ENCODE measurements around the gene ABLIM2. TPM values are rescaled to one million over a fixed set of nuclear protein-coding genes. Genes with fewer than 3 reads are reported as not detected.

ABLIM2 gene
- total RNA-seq, 4 donors from 2014 or later: 9.2 to 24.0 (median 12.3) TPM

DNA sequence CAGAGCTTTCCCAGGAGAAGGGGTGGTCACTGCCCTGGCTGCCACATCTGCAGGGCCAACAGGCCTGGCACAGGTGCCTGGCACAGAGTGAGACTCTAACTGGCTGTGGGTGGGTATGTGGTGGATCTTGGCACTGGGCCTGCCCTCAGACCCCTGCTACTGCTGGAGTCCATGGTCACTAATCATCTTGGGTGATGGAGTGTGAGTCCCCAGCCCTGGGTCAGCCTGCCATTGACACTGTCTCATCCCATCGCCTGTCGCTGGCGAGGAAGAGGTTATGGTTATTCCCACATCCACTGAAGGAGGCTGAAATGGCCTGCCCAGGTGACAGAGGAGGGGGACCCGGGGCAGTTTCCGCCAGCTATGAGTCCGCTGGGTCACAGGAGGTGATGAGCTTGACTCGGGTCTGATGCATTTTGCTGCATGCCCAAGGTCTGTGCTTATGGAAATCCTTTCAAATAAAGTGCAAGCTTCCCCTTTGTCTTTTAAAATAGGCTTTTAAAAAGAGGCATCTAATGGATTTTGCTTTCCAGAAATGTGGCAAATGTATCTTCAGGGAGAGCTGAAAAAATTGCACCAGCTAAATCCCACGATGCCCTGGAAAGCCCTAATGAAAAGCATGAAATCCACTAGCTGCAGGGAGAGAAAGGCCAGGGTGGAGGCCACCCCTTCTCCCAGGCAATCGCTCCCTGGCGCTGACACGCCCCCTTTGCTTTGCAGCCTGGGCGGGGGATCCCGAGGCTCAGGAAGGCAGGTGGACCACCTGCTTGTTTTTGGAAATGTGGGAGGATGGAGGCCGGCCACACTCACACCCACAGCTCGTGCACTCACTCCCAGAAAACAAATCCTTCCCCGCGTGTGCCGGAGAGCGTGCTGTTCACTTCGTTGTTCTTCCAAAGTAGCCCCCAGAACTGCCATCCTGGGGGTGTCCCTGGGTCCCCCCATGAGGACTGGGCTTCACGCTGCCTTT is 54.9 kb downstream of the ABLIM2 start:
- no peaks in the 10 kb centered on the region for H3K9me3 ChIP-seq
- H3K4me1 ChIP-seq: peaks cover 0 to 7% of the 10 kb centered on the region in 2 donors
- TF ChIP-seq CTCF (IDR thresholded peaks at IDR 0.05): no peak
- TF ChIP-seq POLR2A (IDR thresholded peaks at IDR 0.05): no peak
- no peaks in the 10 kb centered on the region for H3K36me3 ChIP-seq
- no peaks in the 10 kb centered on the region for H3K27me3 ChIP-seq
- DNase-seq: no peak
- no peak overlapping the region for H3K4me3 ChIP-seq (replicated peaks in 1 of 3)
- no peak overlapping the region for H3K27ac ChIP-seq
- 85% methylated on average over 18 to 20 of the region's 21 CpGs for WGBS, 2 donors
- intact Hi-C loops (cut with DNase I): no loop called here

GRCh38 chr4:8102831-8103230 is 55.8 kb downstream of the ABLIM2 start:
- no peaks in the 10 kb centered on the region for H3K27me3 ChIP-seq
- TF ChIP-seq POLR2A (IDR thresholded peaks at IDR 0.05) (no peak), CTCF (IDR thresholded peaks at IDR 0.05) (no peak)
- intact Hi-C loops (cut with DNase I): no loop called here
- peaks cover 0 to 7% of the 10 kb centered on the region in 2 donors for H3K4me1 ChIP-seq
- DNase-seq: no peak
- no peak overlapping the region for H3K27ac ChIP-seq
- H3K36me3 ChIP-seq: no peaks in the 10 kb centered on the region
- H3K4me3 ChIP-seq (replicated peaks in 1 of 3): no peak overlapping the region
- 98% methylated on average over 11 of the region's 11 CpGs for WGBS, 2 donors
- no peaks in the 10 kb centered on the region for H3K9me3 ChIP-seq

GRCh38 chr4:8102076-8102355 is 56.6 kb downstream of the ABLIM2 start:
- Histone ChIP-seq H3K4me3 (replicated peaks in 1 of 3) (no peak overlapping the region), H3K36me3 (no peaks in the 10 kb centered on the region), H3K27me3 (no peaks in the 10 kb centered on the region), H3K4me1 (peaks cover 0 to 12% of the 10 kb centered on the region in 2 donors), H3K9me3 (no peaks in the 10 kb centered on the region), H3K27ac (no peak overlapping the region)
- TF ChIP-seq POLR2A (IDR thresholded peaks at IDR 0.05): no peak
- TF ChIP-seq CTCF (IDR thresholded peaks at IDR 0.05): no peak
- intact Hi-C loops (cut with DNase I): no loop called here
- 88 to 93% methylated on average over 3 of the region's 3 CpGs for WGBS, 2 donors
- no peak for DNase-seq

- no peak for DNase-seq
- no peak overlapping the region for H3K4me3 ChIP-seq (replicated peaks in 1 of 3)
- intact Hi-C loops (cut with DNase I): no loop called here
- no peak for TF ChIP-seq CTCF (IDR thresholded peaks at IDR 0.05)
- no peak for TF ChIP-seq POLR2A (IDR thresholded peaks at IDR 0.05)
- no peaks in the 10 kb centered on the region for H3K27me3 ChIP-seq
- no peaks in the 10 kb centered on the region for H3K9me3 ChIP-seq
- H3K27ac ChIP-seq: no peak overlapping the region
- peaks cover 0 to 12% of the 10 kb centered on the region in 2 donors for H3K4me1 ChIP-seq
- H3K36me3 ChIP-seq: no peaks in the 10 kb centered on the region
- 75 to 78% methylated on average over 18 to 23 of the region's 23 CpGs for WGBS, 2 donors
These were observed 57.2 kb downstream of the ABLIM2 start for GRCh38 chr4:8101213-8102075.
